ENCODE data around the gene TRIM25.

TRIM25 gene

GRCh38 chr17:56925088-56925487 lies 11.2 kb upstream of the TRIM25 start:
- no peak for DNase-seq

- DNase-seq: no peak
Measured at GRCh38 chr17:56919717-56920116, 5.9 kb upstream of the TRIM25 start.

GRCh38 chr17:56918916-56919315 lies 5.1 kb upstream of the TRIM25 start:
- DNase-seq: no peak

GRCh38 chr17:56917559-56918296 lies 3.9 kb upstream of the TRIM25 start:
- DNase-seq: no peak

GRCh38 chr17:56914581-56915273 lies 878 bp upstream of the TRIM25 start:
- no peak for DNase-seq

DNA sequence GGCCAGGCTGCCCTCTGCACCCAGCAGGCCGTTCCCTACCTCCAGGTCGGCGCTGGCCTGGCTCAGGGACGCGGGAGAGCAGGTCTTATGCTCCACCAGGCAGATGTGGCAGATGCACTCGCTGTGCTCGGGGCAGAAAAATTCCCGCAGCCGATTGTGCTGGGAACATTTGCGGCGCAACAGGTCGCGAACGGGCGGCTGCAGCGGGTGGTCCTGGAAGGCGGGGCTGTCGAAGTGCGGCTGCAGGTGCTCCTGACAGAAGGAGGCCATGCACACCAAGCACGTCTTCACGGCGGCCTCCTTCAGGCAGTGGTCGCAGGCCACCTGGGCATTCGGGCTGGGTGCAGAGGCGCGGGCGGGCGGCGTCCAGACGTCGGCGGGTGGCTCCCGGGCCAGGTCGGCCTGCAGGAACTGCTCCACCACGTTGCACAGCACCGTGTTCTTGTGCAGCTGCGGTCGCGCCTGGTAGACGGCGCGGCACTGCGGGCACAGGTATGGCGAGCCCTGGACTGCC lies 439 bp downstream of the TRIM25 start:
- DNase-seq: no peak

- DNase-seq: no peak
Measured at GRCh38 chr17:56913000-56913311, 893 bp downstream of the TRIM25 start.

- DNase-seq: no peak
Measured at GRCh38 chr17:56912105-56912999, 1.5 kb downstream of the TRIM25 start.

DNA sequence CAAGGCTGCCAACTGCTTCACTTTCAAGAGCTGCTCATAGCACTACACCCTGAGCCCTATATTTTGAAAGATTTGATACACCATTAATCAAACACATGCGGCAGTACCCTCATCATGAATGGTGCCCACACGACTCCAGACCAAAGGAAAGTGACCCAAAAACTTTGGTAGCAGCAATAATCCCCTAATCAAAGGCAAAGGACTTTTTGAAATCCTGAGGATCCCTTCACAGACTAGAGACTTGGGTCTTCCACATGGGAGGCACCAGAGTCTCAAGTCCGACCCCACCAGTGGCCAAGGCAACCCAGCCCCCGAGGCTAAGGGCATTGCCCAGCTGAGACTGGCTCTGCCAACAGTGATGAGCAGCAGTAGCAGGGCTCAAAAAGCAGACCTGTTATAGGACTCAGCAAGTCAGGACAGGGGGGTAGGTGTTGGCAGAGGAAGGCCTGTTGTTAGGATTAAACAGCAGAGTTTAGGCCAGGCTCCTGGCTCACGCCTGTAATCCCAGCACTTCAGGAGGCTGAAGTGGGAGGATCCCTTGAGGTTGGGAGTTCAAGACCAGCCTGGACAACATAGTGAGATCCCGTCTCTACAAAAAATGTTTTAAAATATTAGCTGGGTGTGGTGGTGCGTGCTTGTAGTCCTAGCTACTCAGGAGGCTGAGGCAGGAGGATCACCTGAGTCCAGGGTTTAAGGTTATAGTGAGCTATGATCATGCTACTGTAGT lies 3.2 kb downstream of the TRIM25 start:
- no peak for DNase-seq

- no peak for DNase-seq
Measured at GRCh38 chr17:56909742-56910508, 3.9 kb downstream of the TRIM25 start.

GRCh38 chr17:56908001-56908542 lies 5.8 kb downstream of the TRIM25 start:
- DNase-seq: peak; percentile 44

GRCh38 chr17:56903560-56903959 lies 10.3 kb downstream of the TRIM25 start:
- no peak for DNase-seq

GRCh38 chr17:56902348-56902747 lies 11.5 kb downstream of the TRIM25 start:
- DNase-seq: no peak

DNA sequence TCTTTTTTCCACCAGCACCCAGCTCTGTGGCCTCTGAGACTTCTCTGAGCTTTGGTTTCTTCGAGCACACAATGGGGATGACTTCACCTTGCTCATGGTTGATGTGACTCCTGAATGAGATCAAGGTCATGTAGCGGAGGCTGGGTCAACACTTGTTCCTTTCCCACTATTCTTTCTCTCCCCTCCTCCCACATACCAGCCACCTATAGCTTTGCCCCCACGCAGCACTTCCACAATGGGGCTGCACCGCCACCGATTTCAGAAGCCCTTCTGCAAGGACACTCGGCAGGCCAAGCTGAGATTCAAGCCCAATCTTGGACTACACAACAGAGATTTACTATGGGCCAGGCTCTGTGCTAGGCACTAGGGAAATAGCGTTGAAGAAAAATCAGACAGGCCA lies 14.4 kb downstream of the TRIM25 start:
- no peak for DNase-seq

- no peak for DNase-seq
Measured at GRCh38 chr17:56898874-56899273, 15.0 kb downstream of the TRIM25 start.

DNA sequence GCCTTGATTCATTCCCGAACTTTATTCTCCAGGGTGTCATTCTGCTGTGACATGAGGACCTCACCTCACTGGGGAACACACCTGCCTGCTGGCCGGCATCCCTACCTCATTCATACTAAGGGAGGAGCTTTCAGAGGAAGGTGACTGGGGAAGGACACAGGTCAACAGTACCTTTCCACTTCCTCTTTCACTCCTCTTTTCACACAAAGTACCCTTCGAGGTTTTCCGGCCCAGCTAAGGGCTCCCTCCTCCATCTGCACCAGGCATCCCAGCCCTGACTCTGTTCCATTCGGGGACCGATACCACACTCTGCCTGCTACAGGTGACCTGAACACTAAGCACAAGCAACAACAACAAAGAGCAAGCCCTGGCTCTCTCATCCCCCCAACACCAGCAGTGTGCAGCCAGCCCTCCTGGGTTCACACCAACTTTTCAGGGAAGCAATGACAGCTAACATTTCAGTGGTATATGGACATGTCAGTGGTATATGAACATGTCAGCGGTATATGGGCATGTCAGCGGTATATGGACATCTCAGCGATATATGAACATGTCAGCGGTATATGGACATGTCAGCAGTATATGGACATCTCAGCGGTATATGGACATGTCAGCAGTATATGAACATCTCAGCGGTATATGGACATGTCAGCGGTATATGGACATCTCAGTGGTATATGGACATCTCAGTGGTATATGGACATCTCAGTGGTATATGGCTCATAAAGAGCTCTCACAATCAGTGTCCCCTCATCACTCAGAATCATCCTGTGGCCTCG lies 16.0 kb downstream of the TRIM25 start:
- DNase-seq: no peak

GRCh38 chr17:56896968-56897359 lies 16.9 kb downstream of the TRIM25 start:
- DNase-seq: no peak

DNA sequence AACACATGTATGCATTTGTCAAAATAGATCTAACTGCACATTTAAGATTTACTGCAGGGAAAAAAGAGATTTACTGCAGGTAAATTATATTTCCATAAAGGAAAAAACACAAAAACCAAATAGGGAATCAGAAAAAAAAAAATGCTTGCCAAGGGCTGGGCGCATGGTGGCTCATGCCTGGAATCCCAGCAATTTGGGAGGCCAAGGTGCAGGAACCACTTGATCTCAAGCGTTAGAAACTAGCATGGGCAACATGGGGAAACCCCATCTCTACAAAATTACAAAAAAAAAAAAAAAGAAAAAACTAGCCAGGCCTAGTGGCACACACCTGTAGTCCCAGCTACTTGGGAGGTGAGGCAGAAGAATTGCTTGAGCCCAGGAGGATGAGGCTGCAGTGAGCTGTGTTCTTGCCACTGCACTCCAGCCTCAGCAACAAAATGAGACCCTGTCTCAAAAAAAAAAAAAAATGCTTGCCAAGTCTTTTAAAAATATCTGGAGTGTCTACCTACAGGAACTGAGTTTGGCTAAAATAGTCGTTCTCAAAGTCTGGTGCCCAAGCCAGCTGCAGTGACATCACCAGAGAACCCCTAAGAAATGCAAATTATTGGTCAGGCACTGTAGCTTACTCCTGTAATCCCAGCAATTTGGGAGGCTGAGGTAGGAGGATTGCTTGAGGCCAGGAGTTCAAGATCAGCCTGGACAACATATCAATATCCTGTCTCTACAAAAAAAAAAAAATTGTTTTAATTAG lies 17.5 kb downstream of the TRIM25 start:
- no peak for DNase-seq

DNA sequence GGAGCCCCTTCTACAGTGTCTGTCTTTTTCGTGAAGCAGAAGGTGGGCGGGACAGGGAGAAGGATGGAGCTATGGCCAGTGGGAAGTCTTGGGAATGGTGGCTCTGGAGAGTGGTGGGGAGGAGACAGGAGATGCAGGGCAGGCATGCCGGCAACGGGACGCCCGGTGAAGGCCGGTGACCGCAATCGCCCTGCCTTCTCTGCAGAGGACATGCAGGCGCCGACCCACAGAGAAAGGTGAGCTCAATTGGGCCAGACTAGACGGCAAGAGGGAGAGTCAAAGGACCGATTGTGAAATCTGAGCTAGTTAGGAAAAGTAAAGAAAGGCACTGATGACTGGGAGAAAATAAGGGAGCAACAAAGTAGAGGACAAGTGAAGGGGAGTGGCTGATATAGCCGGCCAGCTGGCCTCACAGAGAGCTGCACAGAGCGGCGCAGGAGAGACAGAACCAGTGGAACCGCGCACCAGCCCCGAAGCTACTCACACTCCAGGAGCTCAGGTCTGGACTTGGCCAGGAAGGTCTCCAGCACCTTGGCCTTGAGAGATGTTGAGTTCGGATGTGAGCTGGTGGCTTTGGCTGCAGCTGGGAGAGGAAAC lies 18.9 kb downstream of the TRIM25 start:
- DNase-seq: no peak

DNA sequence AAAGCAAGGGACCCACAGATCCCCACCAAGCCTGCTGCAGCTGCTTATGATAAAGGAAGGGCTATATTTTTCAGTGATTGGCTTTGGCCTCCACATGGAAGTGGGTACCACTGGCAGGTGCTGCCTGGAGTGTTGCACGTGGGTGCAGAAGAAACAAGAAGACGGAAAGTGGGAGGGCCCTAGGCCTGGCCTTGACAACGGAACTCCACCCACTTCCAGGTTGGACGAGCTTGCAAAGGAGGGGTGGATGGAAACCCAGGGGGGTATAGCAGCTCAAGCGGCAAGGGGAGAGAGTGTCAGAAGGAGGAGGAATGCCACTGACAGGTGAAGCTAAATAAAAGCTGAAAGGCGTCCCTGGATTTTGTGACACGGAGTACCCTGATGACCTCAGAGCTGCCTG lies 20.3 kb downstream of the TRIM25 start:
- DNase-seq: no peak

All from CD4-positive, alpha-beta T cell treated with Interleukin-6 for 4 hours (primary cell).